IMR-90 (cell line): ENCODE data around the gene UBE2V1.

ENCODE experiments used
- MAFK ChIP-seq: IDR thresholded peaks from 2 replicates; pipeline ENCODE4 v1.6.1; 2012; ENCODE audit warnings: low read depth, low read length, improper control_type of control experiment
- NFE2L2 ChIP-seq: fragments of 150-350 bp; IDR thresholded peaks from 2 replicates; pipeline ENCODE4 v1.6.1; 2016; ENCODE audit warnings: low read depth, mild to moderate bottlenecking, low read length

- TF ChIP-seq MAFK, result no peak
- TF ChIP-seq NFE2L2, result no peak
Measured at GRCh38 chr20:50110141-50111047, 2.6 kb downstream of the UBE2V1 start.
